ENCODE measurements around the gene WDR90. TPM values are rescaled to one million over a fixed set of nuclear protein-coding genes. Genes with fewer than 3 reads are reported as not detected.

WDR90 gene
- total and polyA plus RNA-seq, 12 donors, result 3.0 to 162 (median 26.9) TPM

GRCh38 chr16:634996-635395, 14.2 kb upstream of the WDR90 start:
- DNase-seq, result peak in 3 of 7 donors; percentile 33 to 41 (median 35)
- no peak overlapping the region for H3K27ac ChIP-seq
- intact Hi-C loops (cut with DNase I), result no loop called here
- H3K4me3 ChIP-seq, result peak overlapping the region in 1 of 4 donors; percentile 91
- H3K4me1 ChIP-seq (replicated peaks in 1 of 2), result peaks cover 29 to 43% of the 10 kb centered on the region in 2 donors
- 85 to 100% (median 89%) methylated on average over 2 to 7 of the region's 7 CpGs for WGBS, 4 donors
- no peak for TF ChIP-seq CTCF (IDR thresholded peaks at IDR 0.05)
- TF ChIP-seq POLR2A (IDR thresholded peaks at IDR 0.05), result no peak
- H3K36me3 ChIP-seq (replicated peaks in 1 of 2), result no peaks in the 10 kb centered on the region
- no peaks in the 10 kb centered on the region for H3K9me3 ChIP-seq (replicated peaks in 1 of 3)
- no peaks in the 10 kb centered on the region for H3K27me3 ChIP-seq

GRCh38 chr16:635573-636205, 13.5 kb upstream of the WDR90 start:
- 0 to 36% (median 4%) methylated on average over 1 to 55 of the region's 55 CpGs for WGBS, 4 donors
- H3K4me1 ChIP-seq (replicated peaks in 1 of 2), result peaks cover 29 to 36% of the 10 kb centered on the region in 2 donors
- no peaks in the 10 kb centered on the region for H3K36me3 ChIP-seq (replicated peaks in 1 of 2)
- no peaks in the 10 kb centered on the region for H3K27me3 ChIP-seq
- H3K27ac ChIP-seq, result peak overlapping the region in 4 of 5 donors; percentile 98
- peak overlapping the region in 3 of 4 donors; percentile 8 to 91 (median 68) for H3K4me3 ChIP-seq
- DNase-seq, result peak in 4 of 7 donors; percentile 38 to 57 (median 42)
- intact Hi-C loops (cut with DNase I), result no loop called here
- TF ChIP-seq POLR2A (IDR thresholded peaks at IDR 0.05), result peak in 1 of 2 donors; percentile 18
- TF ChIP-seq CTCF (IDR thresholded peaks at IDR 0.05), result no peak
- H3K9me3 ChIP-seq (replicated peaks in 1 of 3), result no peaks in the 10 kb centered on the region

- 0 to 2% (median 0%) methylated on average over 26 to 91 of the region's 91 CpGs for WGBS, 4 donors
- TF ChIP-seq CTCF (IDR thresholded peaks at IDR 0.05) (peak in 1 of 6 experiments; percentile 25), POLR2A (IDR thresholded peaks at IDR 0.05) (peak; percentile 35 to 55)
Observed at GRCh38 chr16:636206-637080, 12.7 kb upstream of the WDR90 start, which contains the start of gene METTL26. Gene METTL26 (minus strand): TSS chr16:636305. CDS start chr16:636290, 15 bp downstream.

More at GRCh38 chr16:636206-637080, 12.7 kb upstream of the WDR90 start, which contains the start of gene METTL26:
- Histone ChIP-seq H3K4me1 (replicated peaks in 1 of 2) (peaks cover 29 to 30% of the 10 kb centered on the region in 2 donors), H3K9me3 (replicated peaks in 1 of 3) (no peaks in the 10 kb centered on the region), H3K36me3 (replicated peaks in 1 of 2) (no peaks in the 10 kb centered on the region), H3K27ac (peak within 1 kb of the TSS; percentile 84 to 98 (median 98)), H3K27me3 (no peaks in the 10 kb centered on the region), H3K4me3 (peak within 1 kb of the TSS; percentile 62 to 91 (median 68))
- peak; percentile 93 to 98 (median 97) for DNase-seq
- intact Hi-C loops (cut with DNase I), result no loop called here

All from adrenal gland (tissue), 12 donors.